ENCODE results near the gene NANP.
A peak's percentile ranks its signal among the peaks of the same experiment; 100 is the strongest.
"Not testable (repeated sequence)": the region's sequence is repeated elsewhere in the genome, so short reads cannot be mapped to it uniquely, and the experiment has no call there.

Gene NANP

GRCh38 chr20:25605148-25605547 lies 18.7 kb downstream of the NANP start:
- DNase-seq = no peak

GRCh38 chr20:25604611-25605010 lies 19.2 kb downstream of the NANP start:
- no peak for DNase-seq

- not testable (repeated sequence) for DNase-seq
These were observed 20.9 kb downstream of the NANP start for GRCh38 chr20:25602914-25603309.

- not testable (repeated sequence) for DNase-seq
These were observed 21.5 kb downstream of the NANP start for GRCh38 chr20:25602191-25602913.

- DNase-seq = no peak
These were observed 22.2 kb downstream of the NANP start for GRCh38 chr20:25601659-25602058.

- no peak for DNase-seq
These were observed 23.2 kb downstream of the NANP start for GRCh38 chr20:25600632-25601031.

- DNase-seq = no peak
These were observed 31.5 kb downstream of the NANP start for GRCh38 chr20:25592135-25592852.

GRCh38 chr20:25590778-25591177 lies 33.0 kb downstream of the NANP start:
- DNase-seq = not testable (repeated sequence)

GRCh38 chr20:25588491-25588890 lies 35.3 kb downstream of the NANP start:
- no peak for DNase-seq

GRCh38 chr20:25587536-25587935 lies 36.3 kb downstream of the NANP start:
- no peak for DNase-seq

- no peak for DNase-seq
These were observed 36.9 kb downstream of the NANP start for GRCh38 chr20:25586877-25587276.

GRCh38 chr20:25584905-25585704 lies 38.7 kb downstream of the NANP start, which contains the start of gene NINL:
Gene NINL, minus strand, starts transcription at chr20:25585531. Its CDS starts 58,944 bp downstream, at chr20:25526587.
- DNase-seq = peak; percentile 67 to 85

- not testable (repeated sequence) for DNase-seq
These were observed 40.2 kb downstream of the NANP start for GRCh38 chr20:25583607-25584006.

GRCh38 chr20:25580711-25581110 lies 43.1 kb downstream of the NANP start:
- no peak for DNase-seq

- no peak for DNase-seq
These were observed 44.6 kb downstream of the NANP start for GRCh38 chr20:25579081-25579770.

- DNase-seq = no peak
These were observed 46.9 kb downstream of the NANP start for GRCh38 chr20:25576783-25577530.

- no peak for DNase-seq
These were observed 49.4 kb downstream of the NANP start for GRCh38 chr20:25574411-25574810.

- no peak for DNase-seq
These were observed 50.2 kb downstream of the NANP start for GRCh38 chr20:25573288-25574251.

GRCh38 chr20:25571817-25572216 lies 52.0 kb downstream of the NANP start:
- peak; percentile 33 to 55 for DNase-seq

GRCh38 chr20:25571240-25571639 lies 52.6 kb downstream of the NANP start:
- DNase-seq = no peak

- DNase-seq = no peak
These were observed 53.7 kb downstream of the NANP start for GRCh38 chr20:25570148-25570530.

All from SHP77 (cell line).